Measurements from ENCODE around the gene TSPAN9. TPM values are rescaled to one million over a fixed set of nuclear protein-coding genes. Genes with fewer than 3 reads are reported as not detected.

Gene TSPAN9
- total and polyA plus RNA-seq, 2 donors, result 33.3 to 50.4 TPM

GRCh38 chr12:3328571-3328970 lies 251.4 kb downstream of the TSPAN9 start:
- Histone ChIP-seq H3K4me1 (ENCODE audit: insufficient read depth) (no peaks in the 10 kb centered on the region), H3K4me3 (ENCODE audit: low read depth, low read length) (no peak overlapping the region), H3K36me3 (ENCODE audit: insufficient read depth) (no peaks in the 10 kb centered on the region), H3K27ac (ENCODE audit: low read depth) (no peak overlapping the region)
- WGBS, result 81% methylated on average over 14 of the region's 14 CpGs
- no peak for DNase-seq (ENCODE audit: extremely low spot score)

GRCh38 chr12:3329361-3329760 lies 252.2 kb downstream of the TSPAN9 start:
- H3K4me1 ChIP-seq (ENCODE audit: insufficient read depth), result no peaks in the 10 kb centered on the region
- WGBS, result 71% methylated on average over 6 of the region's 6 CpGs
- no peak for DNase-seq (ENCODE audit: extremely low spot score)

GRCh38 chr12:3330976-3331510 lies 253.9 kb downstream of the TSPAN9 start:
- Histone ChIP-seq H3K4me1 (ENCODE audit: insufficient read depth) (no peaks in the 10 kb centered on the region), H3K36me3 (ENCODE audit: insufficient read depth) (no peaks in the 10 kb centered on the region), H3K4me3 (ENCODE audit: low read depth, low read length) (no peak overlapping the region), H3K27ac (ENCODE audit: low read depth) (no peak overlapping the region)
- no peak for DNase-seq (ENCODE audit: extremely low spot score)
- 87% methylated on average over 7 of the region's 7 CpGs for WGBS

More at GRCh38 chr12:3329361-3329760, 252.2 kb downstream of the TSPAN9 start:
- no peak overlapping the region for H3K4me3 ChIP-seq (ENCODE audit: low read depth, low read length)
- H3K27ac ChIP-seq (ENCODE audit: low read depth), result no peak overlapping the region
- no peaks in the 10 kb centered on the region for H3K36me3 ChIP-seq (ENCODE audit: insufficient read depth)

- 59% methylated on average over 3 of the region's 3 CpGs for WGBS
- Histone ChIP-seq H3K4me1 (ENCODE audit: insufficient read depth) (no peaks in the 10 kb centered on the region), H3K36me3 (ENCODE audit: insufficient read depth) (no peaks in the 10 kb centered on the region), H3K4me3 (ENCODE audit: low read depth, low read length) (no peak overlapping the region), H3K27ac (ENCODE audit: low read depth) (no peak overlapping the region)
- no peak for DNase-seq (ENCODE audit: extremely low spot score)
Measured at GRCh38 chr12:3332188-3332587, 255.0 kb downstream of the TSPAN9 start.

GRCh38 chr12:3333583-3333982 lies 256.4 kb downstream of the TSPAN9 start:
- Histone ChIP-seq H3K27ac (ENCODE audit: low read depth) (no peak overlapping the region), H3K36me3 (ENCODE audit: insufficient read depth) (no peaks in the 10 kb centered on the region), H3K4me1 (ENCODE audit: insufficient read depth) (no peaks in the 10 kb centered on the region), H3K4me3 (ENCODE audit: low read depth, low read length) (no peak overlapping the region)
- DNase-seq (ENCODE audit: extremely low spot score), result no peak
- WGBS, result 41% methylated on average over 10 of the region's 10 CpGs

- H3K36me3 ChIP-seq (ENCODE audit: insufficient read depth), result no peaks in the 10 kb centered on the region
- WGBS, result 80% methylated on average over 9 of the region's 9 CpGs
- H3K4me3 ChIP-seq (ENCODE audit: low read depth, low read length), result no peak overlapping the region
- no peaks in the 10 kb centered on the region for H3K4me1 ChIP-seq (ENCODE audit: insufficient read depth)
- no peak for DNase-seq (ENCODE audit: extremely low spot score)
- no peak overlapping the region for H3K27ac ChIP-seq (ENCODE audit: low read depth)
Measured at GRCh38 chr12:3333991-3334391, 256.8 kb downstream of the TSPAN9 start.

- Histone ChIP-seq H3K36me3 (ENCODE audit: insufficient read depth) (no peaks in the 10 kb centered on the region), H3K4me3 (ENCODE audit: low read depth, low read length) (no peak overlapping the region), H3K4me1 (ENCODE audit: insufficient read depth) (no peaks in the 10 kb centered on the region), H3K27ac (ENCODE audit: low read depth) (no peak overlapping the region)
- DNase-seq (ENCODE audit: extremely low spot score), result no peak
- WGBS, result 76% methylated on average over 8 of the region's 8 CpGs
Measured at GRCh38 chr12:3335078-3335487, 257.9 kb downstream of the TSPAN9 start.

Small RNA genes within 50 kb of the gene (small RNA-seq; reads per million reads assigned to genes)
- gene AC005912.1 (5.7 reads per million, percentile 92 among the genes with 10 or more reads in this experiment), gene RF00017 (not detected)

Other genes with a start within 250 kb of the TSPAN9 start
- 1.7 TPM for gene NRIP2, start 242.3 kb upstream of the TSPAN9 start, total RNA-seq
- gene NRIP2, start 242.3 kb upstream of the TSPAN9 start, polyA plus RNA-seq, result 4.3 TPM
- not detected for gene TEX52, start 220.3 kb upstream of the TSPAN9 start, total RNA-seq
- gene TEX52, start 220.3 kb upstream of the TSPAN9 start, polyA plus RNA-seq, result not detected
- gene FOXM1, start 200.2 kb upstream of the TSPAN9 start, total RNA-seq, result 6.2 TPM
- gene FOXM1, start 200.2 kb upstream of the TSPAN9 start, polyA plus RNA-seq, result 0.49 TPM
- 27.4 TPM for gene RHNO1, start 200.2 kb upstream of the TSPAN9 start, total RNA-seq
- 12.0 TPM for gene RHNO1, start 200.2 kb upstream of the TSPAN9 start, polyA plus RNA-seq
- 24.3 TPM for gene TULP3, start 186.5 kb upstream of the TSPAN9 start, total RNA-seq
- 22.8 TPM for gene TULP3, start 186.5 kb upstream of the TSPAN9 start, polyA plus RNA-seq
- 3.7 TPM for gene TEAD4, start 118.0 kb upstream of the TSPAN9 start, total RNA-seq
- 16.3 TPM for gene TEAD4, start 118.0 kb upstream of the TSPAN9 start, polyA plus RNA-seq

All from urinary bladder (tissue), 4 donors.